Right renal pelvis (tissue), 4 donors: ENCODE results near the gene BOLA3. TPM values are rescaled to one million over a fixed set of nuclear protein-coding genes. Genes with fewer than 3 reads are reported as not detected.

ENCODE experiments used
- polyA plus RNA-seq, 4 donors: library from polyadenylated mRNA; unstranded; fragments of 120-200 nt; gene quantifications; one replicate each; pipeline ENCODE4 v1.2.1, GENCODE V29; 2013; ENCODE audit not compliant: insufficient read length in 4 of 4

The BOLA3 gene
- polyA plus RNA-seq, 4 donors = 29.5 to 36.5 (median 32.5) TPM

Other genes starting within 250 kb of the BOLA3 start
- 10 to 100 TPM; 63.7 to 71.8 (median 71.2) TPM for gene DGUOK, start 221.0 kb downstream of the BOLA3 start, polyA plus RNA-seq
- gene TET3, start 163.0 kb downstream of the BOLA3 start, polyA plus RNA-seq = 10 to 100 TPM; 22.4 to 26.2 (median 24.4) TPM
- 100 to 1,000 TPM in 3 of 4 donors, 10 to 100 TPM in 1; 89.6 to 120 (median 117) TPM for gene MOB1A, start 31.0 kb upstream of the BOLA3 start, polyA plus RNA-seq
- gene MTHFD2, start 50.7 kb upstream of the BOLA3 start, polyA plus RNA-seq = 10 to 100 TPM; 26.9 to 31.4 (median 27.7) TPM
- 1 to 10 TPM; 1.8 to 3.1 (median 2.3) TPM for gene SLC4A5, start 195.5 kb upstream of the BOLA3 start, polyA plus RNA-seq
- gene DCTN1, start 232.4 kb upstream of the BOLA3 start, polyA plus RNA-seq = 100 to 1,000 TPM; 146 to 166 (median 153) TPM